OCI-LY1 (cell line): ENCODE measurements around the gene PER2.

Experiments
- H2AFZ ChIP-seq: fragments of 200-600 bp; sonication (generic), shearing (Covaris generic); 2 replicates; pipeline ENCODE4 v1.6.0; 2014; ENCODE audit warnings: antibody characterized with exemption, mild to moderate bottlenecking, low read length
- H3F3A ChIP-seq: fragments of 200-600 bp; sonication (generic), shearing (Covaris generic); 2 replicates; pipeline ENCODE4 v1.6.0; 2014; ENCODE audit warnings: mild to moderate bottlenecking, antibody characterized with exemption, low read length, moderate library complexity; ENCODE audit not compliant: insufficient read depth
- H3K27ac ChIP-seq: fragments of 200-600 bp; sonication (generic); 2 replicates; pipeline ENCODE4 v1.5.1; 2014; ENCODE audit warnings: low read length, mixed run types, mild to moderate bottlenecking, low read depth; ENCODE audit not compliant: poor library complexity, severe bottlenecking
- H3K27me3 ChIP-seq: fragments of 200-600 bp; sonication (generic); 2 replicates; pipeline ENCODE4 v1.6.0; 2014; ENCODE audit warnings: antibody characterized with exemption, mild to moderate bottlenecking, low read length, moderate library complexity; ENCODE audit not compliant: insufficient read depth
- H3K36me3 ChIP-seq: fragments of 200-600 bp; sonication (generic); 2 replicates; pipeline ENCODE4 v1.6.1; 2014; ENCODE audit warnings: mild to moderate bottlenecking, antibody characterized with exemption, low read length, moderate library complexity, mixed read lengths; ENCODE audit not compliant: insufficient read depth
- H3K4me1 ChIP-seq: fragments of 200-600 bp; sonication (generic); 2 replicates; pipeline ENCODE4 v1.5.1; 2014; ENCODE audit warnings: mild to moderate bottlenecking, low read length, moderate library complexity; ENCODE audit not compliant: insufficient read depth, severe bottlenecking
- H3K4me2 ChIP-seq: fragments of 200-600 bp; sonication (generic), shearing (Covaris generic); 2 replicates; pipeline ENCODE4 v1.6.1; 2014; ENCODE audit warnings: low read length
- H3K4me3 ChIP-seq: fragments of 200-600 bp; sonication (generic); 2 replicates; pipeline ENCODE4 v1.5.1; 2014; ENCODE audit warnings: low read length, low read depth, mild to moderate bottlenecking, mixed read lengths; ENCODE audit not compliant: poor library complexity, severe bottlenecking
- H3K79me2 ChIP-seq: fragments of 200-600 bp; shearing (Covaris generic); 2 replicates; pipeline ENCODE4 v1.6.1; 2016; ENCODE audit warnings: mixed run types, low read length, mixed read lengths; ENCODE audit not compliant: insufficient read depth
- H3K9ac ChIP-seq: fragments of 200-600 bp; sonication (generic), shearing (Covaris generic); 2 replicates; pipeline ENCODE4 v1.6.1; 2014; ENCODE audit warnings: mild to moderate bottlenecking, low read length, mixed read lengths
- H3K9me2 ChIP-seq: fragments of 200-600 bp; sonication (generic), shearing (Covaris generic); 2 replicates; pipeline ENCODE4 v1.6.1; 2014; ENCODE audit warnings: low read depth, mild to moderate bottlenecking, low read length, mixed read lengths
- H3K9me3 ChIP-seq: fragments of 200-600 bp; shearing (Covaris generic); 2 replicates; pipeline ENCODE4 v1.6.1; 2014; ENCODE audit warnings: low read length, mixed read lengths
- H4K20me1 ChIP-seq: fragments of 200-600 bp; sonication (generic), shearing (Covaris generic); 2 replicates; pipeline ENCODE4 v1.6.0; 2016; ENCODE audit warnings: mild to moderate bottlenecking, low read length; ENCODE audit not compliant: insufficient read depth
- EZH2 ChIP-seq: fragments of 200-600 bp; sonication (generic), shearing (Covaris generic); IDR thresholded peaks from 2 replicates; pipeline ENCODE4 v1.8.0; 2017; ENCODE audit warnings: borderline replicate concordance, mixed run types, mild to moderate bottlenecking, antibody characterized with exemption, low read length, moderate library complexity, mixed read lengths
- TF ChIP-seq, protein P1 (sequence below): fragments of 200-600 bp; sonication (generic), shearing (Covaris generic); IDR thresholded peaks from 2 replicates; pipeline ENCODE4 v1.5.1; 2017; ENCODE audit warnings: mild to moderate bottlenecking, antibody characterized with exemption, low read length, moderate library complexity, mixed read lengths

PER2 gene

DNA sequence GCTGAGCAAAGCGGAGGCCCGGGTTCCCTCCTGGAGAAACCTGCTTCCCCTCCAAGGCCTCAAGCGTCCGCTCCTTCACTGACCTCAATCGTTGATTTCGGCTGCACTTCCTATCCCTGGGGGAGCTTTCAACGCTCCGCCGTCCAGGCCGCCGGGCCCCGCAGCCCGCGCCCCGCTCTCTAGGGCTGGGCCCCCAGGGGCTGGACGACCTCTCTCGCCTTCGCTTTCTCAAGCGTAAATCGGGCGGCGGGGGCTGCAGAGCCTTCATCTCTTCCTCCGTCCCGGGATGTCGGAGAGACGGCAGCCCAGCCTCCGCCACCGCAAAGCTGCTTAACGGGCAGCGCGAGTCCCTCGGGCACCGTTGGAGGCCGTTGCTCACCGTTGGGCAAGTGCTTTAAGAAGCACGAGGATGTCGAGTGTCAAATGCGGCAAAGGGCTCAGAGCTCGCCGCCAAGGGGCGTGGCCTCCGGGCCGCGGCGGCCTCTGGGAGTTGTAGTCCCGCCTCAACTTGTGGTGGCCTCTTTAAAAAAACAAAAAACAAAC, 57.1 kb downstream of the PER2 start:
- Histone ChIP-seq H2AFZ (no peak overlapping the region), H3K9me2 (no peaks in the 10 kb centered on the region), H3K4me1 (no peaks in the 10 kb centered on the region), H3K79me2 (no peaks in the 10 kb centered on the region), H3F3A (no peaks in the 10 kb centered on the region), H3K27ac (no peak overlapping the region), H4K20me1 (no peaks in the 10 kb centered on the region), H3K27me3 (peaks cover 12% of the 10 kb centered on the region; the same call in 1 of the 2 replicates), H3K36me3 (no peaks in the 10 kb centered on the region), H3K4me3 (no peak overlapping the region), H3K9ac (no peak overlapping the region), H3K4me2 (no peak overlapping the region), H3K9me3 (no peaks in the 10 kb centered on the region)
- TF ChIP-seq EZH2, result no peak
- TF ChIP-seq, protein P1, sequence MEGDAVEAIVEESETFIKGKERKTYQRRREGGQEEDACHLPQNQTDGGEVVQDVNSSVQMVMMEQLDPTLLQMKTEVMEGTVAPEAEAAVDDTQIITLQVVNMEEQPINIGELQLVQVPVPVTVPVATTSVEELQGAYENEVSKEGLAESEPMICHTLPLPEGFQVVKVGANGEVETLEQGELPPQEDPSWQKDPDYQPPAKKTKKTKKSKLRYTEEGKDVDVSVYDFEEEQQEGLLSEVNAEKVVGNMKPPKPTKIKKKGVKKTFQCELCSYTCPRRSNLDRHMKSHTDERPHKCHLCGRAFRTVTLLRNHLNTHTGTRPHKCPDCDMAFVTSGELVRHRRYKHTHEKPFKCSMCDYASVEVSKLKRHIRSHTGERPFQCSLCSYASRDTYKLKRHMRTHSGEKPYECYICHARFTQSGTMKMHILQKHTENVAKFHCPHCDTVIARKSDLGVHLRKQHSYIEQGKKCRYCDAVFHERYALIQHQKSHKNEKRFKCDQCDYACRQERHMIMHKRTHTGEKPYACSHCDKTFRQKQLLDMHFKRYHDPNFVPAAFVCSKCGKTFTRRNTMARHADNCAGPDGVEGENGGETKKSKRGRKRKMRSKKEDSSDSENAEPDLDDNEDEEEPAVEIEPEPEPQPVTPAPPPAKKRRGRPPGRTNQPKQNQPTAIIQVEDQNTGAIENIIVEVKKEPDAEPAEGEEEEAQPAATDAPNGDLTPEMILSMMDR, result no peak

DNA sequence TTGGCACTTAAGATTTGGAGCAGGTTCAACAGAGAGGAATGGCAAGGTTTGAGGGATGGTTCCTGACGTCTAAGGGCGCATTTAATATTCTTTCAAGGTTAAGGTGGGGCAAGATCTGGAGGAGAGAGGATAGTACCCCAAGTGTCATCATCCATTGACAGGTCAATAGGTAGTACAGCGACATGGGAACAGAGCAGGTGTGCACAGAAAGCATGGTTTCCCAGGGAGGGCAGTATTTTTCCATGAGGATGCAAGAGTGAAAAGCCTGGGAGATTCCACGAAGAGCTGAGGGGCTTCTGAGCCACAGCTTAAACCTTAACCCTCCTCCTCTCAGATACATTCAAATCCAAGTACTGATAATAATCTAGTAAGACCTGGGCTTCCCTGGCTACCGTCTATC, 57.7 kb downstream of the PER2 start:
- H3K27me3 ChIP-seq, result peaks cover 12% of the 10 kb centered on the region; the same call in 1 of the 2 replicates

DNA sequence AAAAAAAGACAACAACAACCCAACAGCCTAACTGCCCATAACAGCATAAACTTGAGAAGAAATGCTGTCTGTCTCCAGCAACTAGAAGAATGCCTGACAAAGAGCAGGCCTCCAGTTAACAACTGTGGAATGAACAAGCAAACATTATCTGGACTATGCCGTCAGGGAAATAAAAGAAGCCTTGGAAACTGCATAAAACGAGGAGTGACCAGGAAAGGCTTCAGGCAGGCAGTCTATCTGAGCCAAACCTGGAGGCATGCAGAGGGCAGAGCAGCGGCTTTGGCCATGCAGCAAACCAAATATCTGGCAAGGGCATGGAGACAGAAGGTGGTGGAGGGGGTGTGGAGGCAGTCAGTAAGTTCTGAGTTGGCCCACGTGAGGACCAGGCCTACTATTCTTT, 59.7 kb downstream of the PER2 start:
- no peaks in the 10 kb centered on the region for H3K9me3 ChIP-seq
- no peaks in the 10 kb centered on the region for H3K9me2 ChIP-seq
- H2AFZ ChIP-seq, result no peak overlapping the region
- H3K27me3 ChIP-seq, result peaks cover 12% of the 10 kb centered on the region; the same call in 1 of the 2 replicates
- H3K4me1 ChIP-seq, result no peaks in the 10 kb centered on the region
- no peak overlapping the region for H3K27ac ChIP-seq
- H3F3A ChIP-seq, result no peaks in the 10 kb centered on the region
- no peak overlapping the region for H3K9ac ChIP-seq
- H3K79me2 ChIP-seq, result no peaks in the 10 kb centered on the region
- no peaks in the 10 kb centered on the region for H3K36me3 ChIP-seq
- TF ChIP-seq EZH2, result no peak
- TF ChIP-seq, protein P1, result no peak
- H3K4me2 ChIP-seq, result no peak overlapping the region
- no peaks in the 10 kb centered on the region for H4K20me1 ChIP-seq
- no peak overlapping the region for H3K4me3 ChIP-seq

More for the DNA sequence above, 57.7 kb downstream of the PER2 start:
- Histone ChIP-seq H3K79me2 (no peaks in the 10 kb centered on the region), H3K4me2 (no peak overlapping the region), H3K9me2 (no peaks in the 10 kb centered on the region), H3K4me1 (no peaks in the 10 kb centered on the region), H2AFZ (no peak overlapping the region), H3K36me3 (no peaks in the 10 kb centered on the region), H3K4me3 (no peak overlapping the region), H3K9me3 (no peaks in the 10 kb centered on the region), H3K9ac (no peak overlapping the region), H4K20me1 (no peaks in the 10 kb centered on the region), H3K27ac (no peak overlapping the region), H3F3A (no peaks in the 10 kb centered on the region)
- TF ChIP-seq, protein P1, result no peak
- TF ChIP-seq EZH2, result no peak
